Esophagus squamous epithelium (tissue), 4 donors: Measurements from ENCODE around the gene KIFBP.

Experiments used
- CTCF ChIP-seq, 6 experiments: fragments of 450-650 bp in 4 of 6; fragments of 200-600 bp in 2 of 6; sonication (generic) in 2 of 6; IDR thresholded peaks; one replicate each; pipeline ENCODE4 v1.5.1; 2016 to 2019; ENCODE audit warnings: antibody characterized with exemption in 6 of 6, mild to moderate bottlenecking in 4 of 6, moderate library complexity in 4 of 6
- POLR2A ChIP-seq, 4 donors: fragments of 450-650 bp; IDR thresholded peaks; one replicate each; pipeline ENCODE4 v1.6.1; 2017; ENCODE audit warnings: antibody characterized with exemption in 4 of 4, mild to moderate bottlenecking in 4 of 4, moderate library complexity in 3 of 4

- no peak for TF ChIP-seq CTCF (IDR thresholded peaks at IDR 0.05)
- TF ChIP-seq POLR2A (IDR thresholded peaks at IDR 0.05), result no peak
Observed at GRCh38 chr10:69049566-69049961, 61.0 kb downstream of the KIFBP start.
